Measurements from ENCODE around the gene KNTC1.
"Not testable (repeated sequence)": the region's sequence is repeated elsewhere in the genome, so short reads cannot be mapped to it uniquely, and the experiment has no call there.

Gene KNTC1

GRCh38 chr12:122544537-122544936 is 17.5 kb downstream of the KNTC1 start:
- DNase-seq (ENCODE audit: low read depth) = no peak
- no peak overlapping the region for H3K4me3 ChIP-seq (ENCODE audit: low read length)
- no peak for TF ChIP-seq CTCF (conservative IDR thresholded peaks at IDR 0.05; ENCODE audit: low read depth, low read length)

DNA sequence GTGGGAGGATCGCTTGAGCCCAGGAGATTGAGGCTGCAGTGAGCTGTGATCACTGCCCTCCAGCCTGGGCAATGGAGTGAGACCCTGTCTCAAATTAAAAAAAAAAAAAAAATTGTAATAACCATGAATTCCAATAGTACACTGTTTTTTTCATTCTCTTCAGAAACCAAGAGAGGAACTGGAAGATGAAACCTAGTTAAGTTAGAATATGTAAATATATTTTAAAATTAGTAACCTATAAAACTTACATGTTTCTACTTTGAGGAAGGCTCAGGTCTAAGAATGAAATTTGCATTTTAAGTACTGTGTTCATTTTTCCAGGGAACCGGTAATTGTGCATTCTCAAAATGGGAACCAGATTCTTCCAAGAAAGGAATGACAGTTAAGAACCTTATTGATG is 18.8 kb downstream of the KNTC1 start:
- DNase-seq (ENCODE audit: low read depth) = no peak
- no peak overlapping the region for H3K4me3 ChIP-seq (ENCODE audit: low read length)
- no peak for TF ChIP-seq CTCF (conservative IDR thresholded peaks at IDR 0.05; ENCODE audit: low read depth, low read length)

GRCh38 chr12:122547330-122547729 is 20.3 kb downstream of the KNTC1 start:
- H3K4me3 ChIP-seq (ENCODE audit: low read length) = no peak overlapping the region
- no peak for DNase-seq (ENCODE audit: low read depth)
- TF ChIP-seq CTCF (conservative IDR thresholded peaks at IDR 0.05; ENCODE audit: low read depth, low read length) = no peak

DNA sequence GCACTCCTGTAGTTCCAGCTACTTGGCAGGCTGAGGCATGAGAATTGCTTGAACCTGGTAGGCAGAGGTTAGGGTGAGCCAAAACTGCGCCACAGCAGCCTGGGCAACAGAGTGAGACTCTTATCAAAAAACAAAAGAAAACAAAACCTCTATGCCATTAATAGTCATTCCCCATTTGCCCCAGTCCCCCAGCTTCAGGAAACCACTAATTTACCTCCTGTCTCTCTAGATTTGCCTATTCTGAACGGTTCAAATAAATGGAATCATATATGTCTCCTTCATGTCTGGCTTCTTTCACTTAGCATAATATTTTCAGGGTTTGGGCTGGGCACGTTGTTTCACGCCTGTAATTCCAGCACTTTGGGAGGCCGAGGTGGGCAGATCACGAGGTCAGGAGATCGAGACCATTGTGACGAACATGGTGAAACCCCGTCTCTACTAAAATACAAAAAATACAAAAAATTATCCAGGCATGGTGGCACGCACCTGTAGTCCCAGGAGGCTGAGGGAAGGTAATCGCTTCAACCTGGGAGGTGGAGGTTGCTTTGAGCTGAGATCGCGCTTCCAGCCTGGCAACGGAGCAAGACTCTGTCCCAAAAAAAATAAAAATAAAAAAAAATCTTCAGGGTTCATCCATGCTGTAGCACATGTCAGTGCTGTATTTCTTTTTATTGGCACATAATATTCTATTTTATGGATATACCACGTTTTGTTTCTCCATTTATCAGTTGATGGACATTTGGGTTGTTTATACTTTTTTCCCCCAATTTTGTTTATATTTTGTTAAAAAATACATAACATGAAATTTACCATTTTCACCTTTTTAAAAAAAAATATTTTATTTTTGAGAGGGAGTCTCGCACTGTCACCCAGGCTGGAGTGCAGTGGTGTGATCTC is 31.9 kb downstream of the KNTC1 start:
- no peak for TF ChIP-seq CTCF (conservative IDR thresholded peaks at IDR 0.05; ENCODE audit: low read depth, low read length)
- no peak for DNase-seq (ENCODE audit: low read depth)
- H3K4me3 ChIP-seq (ENCODE audit: low read length) = no peak overlapping the region

DNA sequence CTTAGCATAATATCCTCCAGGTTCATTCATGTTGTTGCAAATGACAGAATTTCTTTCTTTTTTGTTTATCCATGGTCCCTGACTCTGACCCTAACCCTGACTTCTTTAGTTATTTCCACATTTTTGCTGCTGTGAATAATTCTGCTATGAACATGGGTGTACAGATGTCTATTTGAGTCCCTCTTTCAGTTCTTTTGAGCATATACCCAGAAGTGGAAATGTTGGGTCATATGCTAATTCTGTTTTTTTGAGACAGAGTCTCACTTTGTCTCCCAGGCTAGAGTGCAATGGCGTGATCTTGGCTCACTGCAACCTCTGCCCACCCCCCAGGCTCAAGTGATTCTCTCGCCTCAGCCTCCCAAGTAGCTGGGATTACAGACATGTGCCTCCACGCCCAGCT is 33.1 kb downstream of the KNTC1 start:
- DNase-seq (ENCODE audit: low read depth) = no peak
- TF ChIP-seq CTCF (conservative IDR thresholded peaks at IDR 0.05; ENCODE audit: low read depth, low read length) = no peak
- H3K4me3 ChIP-seq (ENCODE audit: low read length) = no peak overlapping the region

DNA sequence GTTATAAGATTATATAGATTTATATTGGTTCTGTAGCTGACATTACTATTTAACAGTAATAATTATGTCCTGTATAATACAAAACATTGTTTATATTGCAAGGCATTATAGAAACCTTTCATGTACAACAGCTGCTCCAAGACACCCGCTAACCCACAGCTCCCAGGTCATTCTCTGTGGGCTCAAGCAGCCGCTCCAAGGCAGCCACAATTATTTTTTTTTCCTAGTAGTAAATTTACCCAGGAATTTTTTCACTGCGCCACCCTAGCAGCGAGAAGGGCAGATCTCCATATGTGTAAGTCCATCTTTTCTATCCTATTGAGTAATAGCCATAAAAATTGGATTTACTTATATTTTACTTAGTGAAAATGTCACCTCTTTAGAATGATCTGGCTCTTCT is 36.3 kb downstream of the KNTC1 start:
- DNase-seq (ENCODE audit: low read depth) = no peak
- no peak overlapping the region for H3K4me3 ChIP-seq (ENCODE audit: low read length)
- no peak for TF ChIP-seq CTCF (conservative IDR thresholded peaks at IDR 0.05; ENCODE audit: low read depth, low read length)

- not testable (repeated sequence) for DNase-seq (ENCODE audit: low read depth); H3K4me3 ChIP-seq (ENCODE audit: low read length)
Observed at GRCh38 chr12:122566816-122567215, 39.8 kb downstream of the KNTC1 start.

All from retinal pigment epithelial cell (primary cell).